ENCODE data around the gene TMEM35B.

DNA sequence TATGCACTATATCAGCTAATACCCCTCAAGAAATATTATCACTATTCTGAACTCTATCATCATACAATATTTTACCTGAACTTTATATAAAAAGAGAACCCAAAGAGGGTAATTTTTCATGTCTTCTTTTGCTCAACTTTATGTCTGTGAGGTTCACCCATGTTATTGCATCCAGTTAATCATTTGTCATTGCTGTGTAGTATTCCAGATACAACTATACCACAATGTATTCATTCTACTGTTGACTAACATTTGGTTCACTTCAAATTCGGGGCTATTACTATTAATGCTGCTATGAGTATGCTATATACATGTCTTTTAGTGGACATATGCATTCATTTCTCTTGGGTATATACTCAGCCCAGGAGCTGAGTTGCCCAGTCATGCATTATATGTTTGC, 34.7 kb downstream of the TMEM35B start:
- no peak for TF ChIP-seq GATA2 (IDR thresholded peaks at IDR 0.05; ENCODE audit: low read depth, low read length)
- no peak for TF ChIP-seq GATA3 (IDR thresholded peaks at IDR 0.05; ENCODE audit: low read depth, low read length)
